Measurements from ENCODE around the gene HIVEP3.

The HIVEP3 gene

GRCh38 chr1:41894101-41894807, 24.5 kb downstream of the HIVEP3 start:
- no peak for DNase-seq (ENCODE audit: low spot score)

GRCh38 chr1:41892301-41892781, 26.4 kb downstream of the HIVEP3 start:
- DNase-seq (ENCODE audit: low spot score) = no peak

GRCh38 chr1:41891199-41891896, 27.4 kb downstream of the HIVEP3 start:
- DNase-seq (ENCODE audit: low spot score) = no peak

- no peak for DNase-seq (ENCODE audit: low spot score)
Measured at GRCh38 chr1:41890825-41891198, 27.9 kb downstream of the HIVEP3 start.

GRCh38 chr1:41889506-41890414, 29.0 kb downstream of the HIVEP3 start:
- DNase-seq (ENCODE audit: low spot score) = no peak

- DNase-seq (ENCODE audit: low spot score) = no peak
Measured at GRCh38 chr1:41888756-41889155, 30.0 kb downstream of the HIVEP3 start.

- no peak for DNase-seq (ENCODE audit: low spot score)
Measured at GRCh38 chr1:41887365-41887764, 31.4 kb downstream of the HIVEP3 start.

GRCh38 chr1:41884256-41885230, 34.2 kb downstream of the HIVEP3 start:
- DNase-seq (ENCODE audit: low spot score) = no peak

GRCh38 chr1:41883507-41883906, 35.2 kb downstream of the HIVEP3 start:
- no peak for DNase-seq (ENCODE audit: low spot score)

GRCh38 chr1:41882486-41882885, 36.2 kb downstream of the HIVEP3 start:
- no peak for DNase-seq (ENCODE audit: low spot score)

- no peak for DNase-seq (ENCODE audit: low spot score)
Measured at GRCh38 chr1:41882068-41882477, 36.6 kb downstream of the HIVEP3 start.

- no peak for DNase-seq (ENCODE audit: low spot score)
Measured at GRCh38 chr1:41880950-41881885, 37.5 kb downstream of the HIVEP3 start.

GRCh38 chr1:41880261-41880660, 38.5 kb downstream of the HIVEP3 start:
- DNase-seq (ENCODE audit: low spot score) = no peak

- DNase-seq (ENCODE audit: low spot score) = no peak
Measured at GRCh38 chr1:41879617-41880016, 39.1 kb downstream of the HIVEP3 start.

- no peak for DNase-seq (ENCODE audit: low spot score)
Measured at GRCh38 chr1:41878911-41879310, 39.8 kb downstream of the HIVEP3 start.

- DNase-seq (ENCODE audit: low spot score) = no peak
Measured at GRCh38 chr1:41878495-41878894, 40.2 kb downstream of the HIVEP3 start.

- DNase-seq (ENCODE audit: low spot score) = no peak
Measured at GRCh38 chr1:41876576-41877445, 41.9 kb downstream of the HIVEP3 start.

- DNase-seq (ENCODE audit: low spot score) = no peak
Measured at GRCh38 chr1:41875487-41875886, 43.2 kb downstream of the HIVEP3 start.

- DNase-seq (ENCODE audit: low spot score) = no peak
Measured at GRCh38 chr1:41874903-41875411, 43.8 kb downstream of the HIVEP3 start.
